ENCODE results near the gene DUSP8.

DUSP8 gene

GRCh38 chr11:1565173-1565903 lies 6.7 kb downstream of the DUSP8 start:
- no peak for DNase-seq

GRCh38 chr11:1564535-1565172 lies 7.4 kb downstream of the DUSP8 start:
- no peak for DNase-seq

- DNase-seq: no peak
Measured at GRCh38 chr11:1563697-1564534, 8.2 kb downstream of the DUSP8 start.

DNA sequence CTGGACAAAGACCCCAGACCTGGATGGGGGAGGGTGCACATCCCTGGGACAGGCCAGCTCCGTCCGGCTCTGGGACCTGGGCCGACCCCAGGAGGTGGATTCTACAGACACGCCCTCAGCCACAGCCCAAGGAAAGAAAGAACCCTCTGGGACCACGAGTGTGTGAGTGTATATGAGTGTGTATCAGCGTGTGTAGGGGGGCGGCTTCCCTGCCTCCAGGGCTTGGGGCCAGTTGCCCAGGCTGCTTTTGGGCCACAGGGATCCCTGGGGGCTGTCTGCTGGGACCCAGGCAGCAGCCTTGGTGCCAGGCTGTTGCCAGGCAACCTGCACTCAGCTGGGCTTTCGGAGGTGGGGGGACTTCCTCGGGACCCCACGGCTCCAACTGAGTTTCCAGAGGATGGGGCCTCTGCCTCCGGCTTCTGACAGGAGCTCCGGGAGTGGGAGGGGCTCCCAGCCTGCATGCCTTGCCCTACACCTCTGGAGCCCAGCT lies 8.9 kb downstream of the DUSP8 start:
- DNase-seq: no peak

DNA sequence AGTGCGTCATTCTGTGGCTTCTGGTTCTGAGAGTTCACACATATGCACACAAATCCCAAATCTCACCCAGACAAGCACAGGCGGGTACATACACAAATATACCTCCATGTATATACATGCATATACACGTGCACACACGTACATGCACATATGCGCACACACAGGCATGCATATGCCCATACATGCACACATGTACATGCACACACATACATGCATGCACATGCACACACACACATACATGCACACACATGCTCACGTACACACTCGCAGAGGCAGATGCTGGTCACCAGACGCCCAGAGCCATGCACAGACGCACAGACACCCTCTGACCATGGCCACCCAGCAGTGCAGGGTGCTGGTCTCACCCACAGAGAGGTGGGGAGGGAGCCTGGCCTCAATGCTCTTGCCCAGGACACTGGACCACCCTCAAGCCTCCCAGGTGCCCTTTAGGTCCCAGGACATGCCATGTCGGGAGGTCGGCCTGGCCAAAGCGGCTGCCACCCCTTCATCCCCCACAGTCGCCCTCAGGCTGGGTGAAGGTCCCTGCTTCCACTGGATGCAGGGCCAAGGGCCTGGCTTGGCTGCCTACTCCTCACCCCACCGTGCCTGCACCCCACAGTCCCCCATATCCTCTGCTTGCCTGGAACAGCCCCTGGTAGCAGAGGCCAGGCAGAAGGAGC lies 9.5 kb downstream of the DUSP8 start:
- DNase-seq: no peak

DNA sequence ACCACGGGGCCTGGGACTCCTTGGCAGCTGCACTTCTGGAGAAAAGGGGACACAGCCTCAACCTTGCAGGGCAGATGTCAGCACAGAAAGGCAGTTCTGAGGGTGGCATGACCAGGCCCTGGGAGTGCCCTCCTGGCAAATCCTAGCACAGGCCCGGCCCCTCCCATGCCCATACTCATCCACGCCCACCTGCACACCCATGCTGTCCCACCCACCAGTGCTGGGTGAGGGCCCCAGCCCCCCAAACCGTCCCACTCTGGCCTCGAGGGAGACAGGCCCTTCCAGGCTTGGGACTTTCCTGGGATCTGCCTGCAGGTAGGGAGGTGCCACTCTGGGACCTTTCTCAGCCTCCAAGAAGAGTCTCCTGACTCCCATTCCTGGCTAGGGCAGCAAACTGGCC lies 10.1 kb downstream of the DUSP8 start:
- no peak for DNase-seq

- DNase-seq: no peak
Measured at GRCh38 chr11:1561266-1561665, 10.8 kb downstream of the DUSP8 start.

GRCh38 chr11:1560649-1561251 lies 11.3 kb downstream of the DUSP8 start:
- DNase-seq: no peak

- DNase-seq: no peak
Measured at GRCh38 chr11:1560002-1560648, 11.9 kb downstream of the DUSP8 start.

- DNase-seq: no peak
Measured at GRCh38 chr11:1559111-1559951, 12.7 kb downstream of the DUSP8 start.

- DNase-seq: no peak
Measured at GRCh38 chr11:1558775-1559110, 13.3 kb downstream of the DUSP8 start.

DNA sequence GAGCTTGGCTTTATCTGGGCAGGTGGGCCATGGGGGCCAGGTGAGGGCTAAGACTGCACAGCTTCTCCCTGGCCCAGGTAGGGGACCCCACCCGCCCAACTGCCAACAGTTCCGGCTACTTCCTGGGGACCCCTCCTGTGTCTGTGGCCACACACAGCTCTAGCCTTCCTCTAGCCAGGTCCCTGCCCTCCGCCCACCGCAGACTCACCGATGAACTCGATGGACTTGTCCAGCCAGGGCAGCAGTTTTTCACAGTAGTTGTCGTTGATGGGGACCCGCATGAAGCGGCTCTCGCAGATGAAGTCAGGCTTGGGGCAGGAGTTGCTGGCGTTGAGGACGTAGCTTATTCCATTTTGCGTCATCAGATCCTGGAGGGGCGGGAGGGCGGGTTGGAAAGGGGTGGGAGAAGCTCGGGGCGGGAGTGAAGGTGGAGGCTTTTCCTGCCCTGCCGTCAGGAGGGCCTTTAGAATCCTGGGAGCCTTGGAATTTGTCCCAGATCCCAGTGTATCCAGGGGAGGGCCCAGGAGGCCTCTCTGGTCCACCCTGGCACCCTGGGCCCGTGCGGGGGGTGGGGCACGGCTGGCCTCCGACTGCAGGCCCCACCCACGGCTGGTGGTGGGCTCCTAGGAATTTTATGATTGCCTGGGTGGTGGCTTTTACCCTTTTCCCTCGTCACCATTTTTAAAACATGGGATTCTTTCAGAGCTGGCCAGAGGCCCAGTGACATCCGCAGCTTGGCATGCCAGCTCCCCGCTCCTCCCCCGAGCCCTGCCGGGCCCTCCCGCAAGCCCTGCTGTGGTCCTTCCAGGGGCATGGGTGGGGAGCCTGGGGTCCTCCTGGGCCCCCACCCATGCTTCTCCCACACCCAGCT lies 13.9 kb downstream of the DUSP8 start:
- DNase-seq: no peak

- no peak for DNase-seq
Measured at GRCh38 chr11:1557051-1557884, 14.8 kb downstream of the DUSP8 start.

GRCh38 chr11:1556278-1556902 lies 15.7 kb downstream of the DUSP8 start:
- no peak for DNase-seq

DNA sequence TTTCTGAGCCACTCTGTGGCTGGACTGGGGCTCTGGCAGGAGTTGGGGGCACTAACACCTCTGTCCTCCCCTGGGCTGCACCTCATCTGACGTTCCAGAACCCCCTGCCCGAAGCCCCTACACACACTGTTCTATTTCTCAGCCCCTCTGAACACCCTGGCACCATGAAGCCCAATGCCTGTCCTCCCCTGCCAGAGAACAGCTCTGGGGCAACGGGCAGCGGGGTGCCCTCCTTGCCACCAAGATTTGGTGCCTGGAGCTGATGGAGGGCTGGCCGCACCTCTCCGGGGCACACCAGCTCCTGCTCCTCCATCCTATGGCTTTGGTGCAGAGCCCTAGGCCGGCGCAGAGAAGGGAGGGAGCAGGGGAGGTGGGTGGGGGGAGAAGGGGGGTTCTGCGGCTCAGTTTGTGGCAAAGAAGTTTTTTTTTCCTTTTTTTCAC lies 16.3 kb downstream of the DUSP8 start:
- DNase-seq: no peak

DNA sequence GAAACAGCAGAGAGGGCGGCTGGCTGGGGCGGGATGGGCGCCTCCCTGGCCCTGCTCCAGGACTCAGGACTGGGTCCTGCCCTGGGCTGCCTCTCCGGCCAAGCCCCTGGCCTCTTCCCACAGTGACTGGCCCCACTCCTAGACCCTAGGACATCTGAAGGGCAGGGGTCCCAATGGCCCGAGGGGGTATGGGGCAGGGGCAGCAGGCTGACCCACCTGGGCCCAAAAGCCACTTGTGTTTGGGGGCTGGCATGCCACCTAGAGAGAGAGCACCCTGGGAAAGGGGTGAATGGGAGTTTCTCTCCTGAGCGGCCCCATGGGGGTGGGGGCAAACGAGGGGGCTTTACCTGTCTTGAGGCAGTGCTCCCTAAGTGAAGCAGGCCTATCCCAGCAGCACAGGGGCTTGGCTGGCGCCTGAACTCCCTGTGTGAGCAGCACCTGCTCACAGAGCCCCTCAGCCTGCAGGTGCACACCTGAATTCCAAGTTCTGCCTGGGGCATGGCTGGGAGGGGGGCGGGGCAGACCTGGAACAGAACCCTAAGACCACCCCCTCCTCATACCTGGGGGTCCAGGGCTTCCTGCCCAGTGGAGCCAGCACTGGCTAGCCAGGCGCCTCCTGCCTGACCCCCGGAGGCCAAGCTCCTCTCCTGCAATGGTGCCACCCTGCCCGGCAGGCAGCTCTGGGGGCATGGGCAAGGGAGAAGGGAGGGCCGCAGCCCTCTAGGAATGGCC lies 16.9 kb downstream of the DUSP8 start:
- DNase-seq: no peak

- peak; percentile 71 for DNase-seq
Measured at GRCh38 chr11:1553808-1554594, 18.1 kb downstream of the DUSP8 start.

Measured in DMS153 (cell line).